Neural cell (in vitro differentiated cells): ENCODE measurements around the gene ITGA3.

ENCODE experiments used
- EP300 ChIP-seq: fragments of 450-650 bp; conservative IDR thresholded peaks from 2 replicates; pipeline ENCODE4 v1.6.1; 2014; ENCODE audit warnings: antibody characterized with exemption, mild to moderate bottlenecking, moderate library complexity; ENCODE audit not compliant: poor library complexity, severe bottlenecking
- EZH2 ChIP-seq: fragments of 200-600, 300-800 bp; shearing (Covaris generic), sonication (generic); IDR thresholded peaks from 2 replicates; pipeline ENCODE4 v1.6.1; 2014; ENCODE audit warnings: antibody characterized with exemption, low read length, borderline replicate concordance, mild to moderate bottlenecking; ENCODE audit not compliant: insufficient read depth, poor library complexity, severe bottlenecking
- MXI1 ChIP-seq: fragments of 450-650 bp; conservative IDR thresholded peaks from 2 replicates; pipeline ENCODE4 v1.6.1; 2014; ENCODE audit warnings: antibody characterized with exemption, mild to moderate bottlenecking; ENCODE audit not compliant: poor library complexity, severe bottlenecking
- RAD21 ChIP-seq: fragments of 450-650 bp; conservative IDR thresholded peaks from 2 replicates; pipeline ENCODE4 v1.6.1; 2014; ENCODE audit warnings: antibody characterized with exemption, mild to moderate bottlenecking, moderate library complexity
- TAF1 ChIP-seq: IDR thresholded peaks from 2 replicates; pipeline ENCODE4 v1.6.1; 2012; ENCODE audit warnings: low read depth
- TF ChIP-seq, protein P1 (sequence below): fragments of 450-650 bp; IDR thresholded peaks from 2 replicates; pipeline ENCODE4 v1.5.1; 2014; ENCODE audit warnings: antibody characterized with exemption, mild to moderate bottlenecking, moderate library complexity; ENCODE audit not compliant: poor library complexity, severe bottlenecking

DNA sequence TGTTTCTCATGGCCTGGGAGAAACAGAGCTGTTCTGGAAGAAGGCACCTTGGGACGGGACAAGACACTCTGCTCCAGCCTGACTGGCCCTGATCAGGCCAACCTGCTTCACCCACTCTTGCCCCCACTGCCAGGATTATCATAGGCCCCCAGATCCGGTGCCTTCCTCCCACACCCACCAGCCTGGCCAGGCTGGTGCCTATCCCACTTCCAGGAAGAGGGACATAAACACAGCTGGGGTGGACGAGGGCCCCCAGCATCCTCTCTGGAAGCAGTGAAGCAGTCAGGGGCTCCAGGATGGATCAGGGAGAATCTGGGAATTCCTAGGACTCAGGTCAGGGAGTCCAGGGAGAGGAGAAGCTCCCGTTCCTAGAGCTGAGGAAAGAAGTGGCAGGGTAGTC, 16.9 kb upstream of the ITGA3 start:
- TF ChIP-seq RAD21 (no peak), MXI1 (no peak), TAF1 (no peak), EP300 (no peak), EZH2 (no peak)
- TF ChIP-seq, protein P1, sequence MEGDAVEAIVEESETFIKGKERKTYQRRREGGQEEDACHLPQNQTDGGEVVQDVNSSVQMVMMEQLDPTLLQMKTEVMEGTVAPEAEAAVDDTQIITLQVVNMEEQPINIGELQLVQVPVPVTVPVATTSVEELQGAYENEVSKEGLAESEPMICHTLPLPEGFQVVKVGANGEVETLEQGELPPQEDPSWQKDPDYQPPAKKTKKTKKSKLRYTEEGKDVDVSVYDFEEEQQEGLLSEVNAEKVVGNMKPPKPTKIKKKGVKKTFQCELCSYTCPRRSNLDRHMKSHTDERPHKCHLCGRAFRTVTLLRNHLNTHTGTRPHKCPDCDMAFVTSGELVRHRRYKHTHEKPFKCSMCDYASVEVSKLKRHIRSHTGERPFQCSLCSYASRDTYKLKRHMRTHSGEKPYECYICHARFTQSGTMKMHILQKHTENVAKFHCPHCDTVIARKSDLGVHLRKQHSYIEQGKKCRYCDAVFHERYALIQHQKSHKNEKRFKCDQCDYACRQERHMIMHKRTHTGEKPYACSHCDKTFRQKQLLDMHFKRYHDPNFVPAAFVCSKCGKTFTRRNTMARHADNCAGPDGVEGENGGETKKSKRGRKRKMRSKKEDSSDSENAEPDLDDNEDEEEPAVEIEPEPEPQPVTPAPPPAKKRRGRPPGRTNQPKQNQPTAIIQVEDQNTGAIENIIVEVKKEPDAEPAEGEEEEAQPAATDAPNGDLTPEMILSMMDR = no peak
